Uterus (tissue), 4 donors: ENCODE measurements around the gene HOMER2. TPM values are rescaled to one million over a fixed set of nuclear protein-coding genes. Genes with fewer than 3 reads are reported as not detected.

ENCODE experiments used
- DNase-seq, 2 donors: peaks; one replicate each; pipeline ENCODE4 v3.0.0-alpha.2; 2019 to 2020
- H3K27ac ChIP-seq, 2 donors: fragments of 200-600 bp; sonication (generic); 1 replicate in 1 of 2; 2 replicates in 1 of 2; pipeline ENCODE4 v1.5.1; 2016 to 2018
- H3K27me3 ChIP-seq, 2 donors: fragments of 200-600 bp; sonication (generic); one replicate each; pipeline ENCODE4 v1.5.1; 2018 to 2019; ENCODE audit warnings: control low read depth in 1 of 2
- H3K36me3 ChIP-seq, 2 donors: fragments of 200-600 bp; sonication (generic); one replicate each; pipeline ENCODE4 v1.5.1; 2019; ENCODE audit warnings: control low read depth in 1 of 2
- H3K4me1 ChIP-seq, 2 donors: fragments of 200-600 bp; sonication (generic); one replicate each; pipeline ENCODE4 v1.5.1; 2018 to 2019; ENCODE audit warnings: control low read depth in 1 of 2
- H3K4me3 ChIP-seq, 2 donors: fragments of 200-600 bp; sonication (generic); 1 replicate in 1 of 2; 2 replicates in 1 of 2; pipeline ENCODE4 v1.5.1; 2018 to 2019; ENCODE audit warnings: mild to moderate bottlenecking in 1 of 2
- H3K9me3 ChIP-seq, 2 donors: fragments of 200-600 bp; sonication (generic); one replicate each; pipeline ENCODE4 v1.5.1; 2019; ENCODE audit warnings: control low read depth in 1 of 2
- POLR2A ChIP-seq, 2 donors: fragments of 450-650 bp; IDR thresholded peaks; one replicate each; pipeline ENCODE4 v1.6.1; 2016; ENCODE audit warnings: antibody characterized with exemption in 2 of 2, mild to moderate bottlenecking in 1 of 2, moderate library complexity in 1 of 2
- intact Hi-C: fragments of 100-400 bp; cut with DNase I; formaldehyde crosslinking; loops from one replicate; pipeline ENCODE4 v1.15.1; 2023; ENCODE audit warnings: low total_unique reads
- total RNA-seq, 4 donors: library from RNA; depleted of rRNA in 3 of 4; stranded (reverse); fragments of >200 nt in 3 of 4; gene quantifications; one replicate each; pipeline versions ENCODE4 v1.1.0 to v1.2.4, GENCODE V29; 2014 to 2023
- TF ChIP-seq, protein P1 (sequence below), 4 experiments: fragments of 200-600 bp in 2 of 4; fragments of 450-650 bp in 2 of 4; sonication (generic) in 2 of 4; IDR thresholded peaks; one replicate each; pipeline ENCODE4 v1.5.1; 2016 to 2019; ENCODE audit warnings: antibody characterized with exemption in 4 of 4, mild to moderate bottlenecking in 2 of 4, moderate library complexity in 1 of 4
- donor health status: DM: yes; HTN: yes; CAD: no.

HOMER2 gene
- total RNA-seq, 4 donors from 2014 or later: 5.1 to 50.0 (median 10.6) TPM

DNA sequence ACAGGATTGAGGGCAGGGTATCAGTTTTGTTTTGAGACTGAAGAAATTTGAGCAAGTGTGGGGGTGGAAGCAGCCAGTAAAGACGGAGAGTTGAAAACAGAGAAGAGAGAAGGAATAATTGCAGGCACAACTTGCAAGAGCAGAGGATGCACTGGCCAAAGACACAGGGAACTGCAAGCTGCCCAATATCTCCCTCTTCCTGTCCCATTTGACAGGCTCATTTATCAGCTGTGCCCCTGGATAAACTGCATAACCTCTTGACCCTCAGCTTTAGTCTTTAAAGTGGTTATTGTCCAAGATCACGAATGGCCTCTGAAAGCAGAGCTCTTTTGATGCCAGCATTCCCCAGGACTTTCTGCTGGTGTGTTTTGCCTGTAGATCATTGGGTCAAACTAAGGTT is 28.5 kb upstream of the HOMER2 start:
- no peaks in the 10 kb centered on the region for H3K27me3 ChIP-seq
- intact Hi-C loops: no loop called here
- DNase-seq: no peak
- no peaks in the 10 kb centered on the region for H3K9me3 ChIP-seq
- no peak overlapping the region for H3K4me3 ChIP-seq
- no peak overlapping the region for H3K27ac ChIP-seq
- TF ChIP-seq, protein P1, sequence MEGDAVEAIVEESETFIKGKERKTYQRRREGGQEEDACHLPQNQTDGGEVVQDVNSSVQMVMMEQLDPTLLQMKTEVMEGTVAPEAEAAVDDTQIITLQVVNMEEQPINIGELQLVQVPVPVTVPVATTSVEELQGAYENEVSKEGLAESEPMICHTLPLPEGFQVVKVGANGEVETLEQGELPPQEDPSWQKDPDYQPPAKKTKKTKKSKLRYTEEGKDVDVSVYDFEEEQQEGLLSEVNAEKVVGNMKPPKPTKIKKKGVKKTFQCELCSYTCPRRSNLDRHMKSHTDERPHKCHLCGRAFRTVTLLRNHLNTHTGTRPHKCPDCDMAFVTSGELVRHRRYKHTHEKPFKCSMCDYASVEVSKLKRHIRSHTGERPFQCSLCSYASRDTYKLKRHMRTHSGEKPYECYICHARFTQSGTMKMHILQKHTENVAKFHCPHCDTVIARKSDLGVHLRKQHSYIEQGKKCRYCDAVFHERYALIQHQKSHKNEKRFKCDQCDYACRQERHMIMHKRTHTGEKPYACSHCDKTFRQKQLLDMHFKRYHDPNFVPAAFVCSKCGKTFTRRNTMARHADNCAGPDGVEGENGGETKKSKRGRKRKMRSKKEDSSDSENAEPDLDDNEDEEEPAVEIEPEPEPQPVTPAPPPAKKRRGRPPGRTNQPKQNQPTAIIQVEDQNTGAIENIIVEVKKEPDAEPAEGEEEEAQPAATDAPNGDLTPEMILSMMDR (IDR thresholded peaks at IDR 0.05): no peak
- TF ChIP-seq POLR2A (IDR thresholded peaks at IDR 0.05): no peak
- H3K4me1 ChIP-seq: no peaks in the 10 kb centered on the region
- H3K36me3 ChIP-seq: no peaks in the 10 kb centered on the region

- Histone ChIP-seq H3K36me3 (no peaks in the 10 kb centered on the region), H3K4me1 (no peaks in the 10 kb centered on the region), H3K9me3 (no peaks in the 10 kb centered on the region), H3K27ac (no peak overlapping the region), H3K4me3 (no peak overlapping the region), H3K27me3 (no peaks in the 10 kb centered on the region)
- intact Hi-C loops: no loop called here
- TF ChIP-seq, protein P1 (IDR thresholded peaks at IDR 0.05): no peak
- no peak for TF ChIP-seq POLR2A (IDR thresholded peaks at IDR 0.05)
- no peak for DNase-seq
Measured at GRCh38 chr15:82979726-82980125, 27.2 kb upstream of the HOMER2 start.

DNA sequence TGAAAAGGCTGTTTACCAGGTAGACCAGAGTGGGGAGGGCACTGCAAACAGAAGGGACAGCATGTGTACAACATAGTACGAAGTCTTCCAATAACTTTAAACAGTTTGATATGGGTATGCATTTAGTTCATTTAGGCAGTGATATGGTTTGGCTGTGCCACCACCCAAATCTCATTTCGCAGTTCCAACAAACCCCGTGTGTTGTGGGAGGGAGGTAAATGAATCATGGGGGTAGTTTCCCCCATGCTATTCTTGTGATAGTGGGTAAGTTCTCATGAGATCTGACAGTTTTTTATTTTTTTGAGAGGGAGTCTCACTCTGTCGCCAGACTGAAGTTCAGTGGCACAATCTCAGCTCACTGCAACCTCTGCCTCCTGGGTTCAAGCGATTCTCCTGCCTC is 25.9 kb upstream of the HOMER2 start:
- intact Hi-C loops: no loop called here
- Histone ChIP-seq H3K4me1 (no peaks in the 10 kb centered on the region), H3K36me3 (no peaks in the 10 kb centered on the region), H3K4me3 (no peak overlapping the region), H3K27ac (no peak overlapping the region), H3K9me3 (no peaks in the 10 kb centered on the region), H3K27me3 (no peaks in the 10 kb centered on the region)
- no peak for DNase-seq
- TF ChIP-seq, protein P1 (IDR thresholded peaks at IDR 0.05): no peak
- TF ChIP-seq POLR2A (IDR thresholded peaks at IDR 0.05): no peak

DNA sequence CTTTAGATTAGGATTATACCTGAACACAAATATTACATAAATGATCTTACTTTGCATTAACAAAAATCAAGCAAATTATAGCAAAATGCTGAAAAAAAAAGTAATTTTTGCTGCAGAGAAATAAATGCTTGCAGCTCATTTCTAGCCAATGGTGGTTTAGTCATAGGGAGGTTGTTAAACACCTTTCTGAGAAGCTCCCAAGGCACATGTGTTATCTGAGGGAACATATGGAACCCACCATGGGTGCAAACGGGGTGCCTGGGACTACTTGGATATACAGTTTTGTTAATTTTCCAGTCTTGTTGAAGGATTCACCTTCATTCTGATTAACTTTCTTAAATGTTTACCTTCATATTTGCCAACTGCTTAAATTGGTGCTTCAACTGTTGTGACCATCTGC is 24.6 kb upstream of the HOMER2 start:
- H3K36me3 ChIP-seq: no peaks in the 10 kb centered on the region
- H3K4me1 ChIP-seq: no peaks in the 10 kb centered on the region
- no peak overlapping the region for H3K27ac ChIP-seq
- DNase-seq: no peak
- intact Hi-C loops: no loop called here
- H3K4me3 ChIP-seq: no peak overlapping the region
- no peaks in the 10 kb centered on the region for H3K9me3 ChIP-seq
- TF ChIP-seq, protein P1 (IDR thresholded peaks at IDR 0.05): no peak
- no peak for TF ChIP-seq POLR2A (IDR thresholded peaks at IDR 0.05)
- no peaks in the 10 kb centered on the region for H3K27me3 ChIP-seq

DNA sequence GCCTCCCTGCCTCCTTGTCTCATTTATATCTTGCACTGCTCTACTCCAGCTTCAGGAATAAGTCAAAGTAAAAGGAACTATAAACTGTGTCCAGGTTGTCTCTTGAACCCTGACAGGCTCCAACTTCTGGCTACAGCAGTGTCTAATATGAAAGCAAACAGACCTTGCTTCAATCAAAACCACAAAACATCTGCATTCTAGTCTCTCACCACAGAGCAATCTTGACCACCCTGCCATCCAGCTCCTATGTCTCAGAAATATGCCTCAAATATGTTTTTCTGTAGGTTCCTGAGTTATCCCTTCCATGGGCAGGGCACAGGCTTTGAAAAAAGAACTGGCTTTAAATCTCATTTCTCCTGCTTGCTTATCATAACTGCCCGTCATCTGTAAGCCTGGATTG is 20.5 kb upstream of the HOMER2 start:
- H3K4me1 ChIP-seq: no peaks in the 10 kb centered on the region
- intact Hi-C loops: no loop called here

More for the DNA sequence above, 20.5 kb upstream of the HOMER2 start:
- no peak overlapping the region for H3K4me3 ChIP-seq
- TF ChIP-seq, protein P1 (IDR thresholded peaks at IDR 0.05): no peak
- TF ChIP-seq POLR2A (IDR thresholded peaks at IDR 0.05): no peak
- no peaks in the 10 kb centered on the region for H3K36me3 ChIP-seq
- DNase-seq: no peak
- H3K27me3 ChIP-seq: no peaks in the 10 kb centered on the region
- H3K9me3 ChIP-seq: no peaks in the 10 kb centered on the region
- no peak overlapping the region for H3K27ac ChIP-seq
